CD4-positive, alpha-beta T cell treated with Interleukin-4 for 4 hours (primary cell): ENCODE results near the gene FAM185A.
"Not testable (repeated sequence)": the region's sequence is repeated elsewhere in the genome, so short reads cannot be mapped to it uniquely, and the experiment has no call there.

Experiments
- DNase-seq: peaks from one replicate; pipeline ENCODE4 v3.0.0-alpha.2; 2020

The FAM185A gene

GRCh38 chr7:102833343-102833742, 84.5 kb downstream of the FAM185A start:
- no peak for DNase-seq

- no peak for DNase-seq
Observed at GRCh38 chr7:102834466-102834865, 85.7 kb downstream of the FAM185A start.

GRCh38 chr7:102834999-102835398, 86.2 kb downstream of the FAM185A start:
- DNase-seq, result no peak

- no peak for DNase-seq
Observed at GRCh38 chr7:102836191-102836919, 87.6 kb downstream of the FAM185A start.

GRCh38 chr7:102836977-102837376, 88.2 kb downstream of the FAM185A start:
- DNase-seq, result no peak

- DNase-seq, result no peak
Observed at GRCh38 chr7:102837802-102838201, 89.0 kb downstream of the FAM185A start.

GRCh38 chr7:102838572-102839101, 89.8 kb downstream of the FAM185A start:
- DNase-seq, result not testable (repeated sequence)

- no peak for DNase-seq
Observed at GRCh38 chr7:102840404-102840803, 91.6 kb downstream of the FAM185A start.

GRCh38 chr7:102841290-102841689, 92.5 kb downstream of the FAM185A start:
- DNase-seq, result no peak

- no peak for DNase-seq
Observed at GRCh38 chr7:102842284-102842683, 93.5 kb downstream of the FAM185A start.

- no peak for DNase-seq
Observed at GRCh38 chr7:102843850-102844249, 95.1 kb downstream of the FAM185A start.

GRCh38 chr7:102845346-102845745, 96.5 kb downstream of the FAM185A start:
- DNase-seq, result no peak

GRCh38 chr7:102849079-102849478, 100.3 kb downstream of the FAM185A start:
- no peak for DNase-seq

GRCh38 chr7:102849538-102849937, 100.7 kb downstream of the FAM185A start:
- no peak for DNase-seq

- DNase-seq, result no peak
Observed at GRCh38 chr7:102856036-102856435, 107.2 kb downstream of the FAM185A start.
